Nephron (organoid): Measurements from ENCODE around the gene FAM234B.

ENCODE experiments used
- H3K27ac Mint-ChIP-seq, 3 experiments: 2 replicates each; pipeline ENCODE4 v1.8.0; 2020; ENCODE audit warnings: mixed read lengths in 3 of 3, mild to moderate bottlenecking in 2 of 3, moderate library complexity in 1 of 3
- H3K27me3 Mint-ChIP-seq: 2 replicates; pipeline ENCODE4 v1.8.0; 2021; ENCODE audit warnings: low read depth, mild to moderate bottlenecking, moderate library complexity, mixed read lengths
- H3K36me3 Mint-ChIP-seq: 2 replicates; pipeline ENCODE4 v1.8.0; 2020; ENCODE audit warnings: low read depth, mixed read lengths
- H3K4me1 Mint-ChIP-seq: 2 replicates; pipeline ENCODE4 v1.8.0; 2020; ENCODE audit warnings: mixed read lengths
- H3K4me3 Mint-ChIP-seq, 3 experiments: 2 replicates each; pipeline ENCODE4 v1.8.0; 2020; ENCODE audit warnings: mild to moderate bottlenecking in 3 of 3, mixed read lengths in 3 of 3, moderate library complexity in 2 of 3
- H3K9me3 Mint-ChIP-seq: 2 replicates; pipeline ENCODE4 v1.8.0; 2020; ENCODE audit warnings: mixed read lengths
- CTCF ChIP-seq, 3 experiments: fragments of 200-600 bp; sonication (generic); IDR thresholded peaks; one replicate each; pipeline ENCODE4 v1.5.0; 2021; ENCODE audit warnings: antibody characterized with exemption in 3 of 3; ENCODE audit not compliant: unreplicated experiment in 3 of 3

The FAM234B gene

DNA sequence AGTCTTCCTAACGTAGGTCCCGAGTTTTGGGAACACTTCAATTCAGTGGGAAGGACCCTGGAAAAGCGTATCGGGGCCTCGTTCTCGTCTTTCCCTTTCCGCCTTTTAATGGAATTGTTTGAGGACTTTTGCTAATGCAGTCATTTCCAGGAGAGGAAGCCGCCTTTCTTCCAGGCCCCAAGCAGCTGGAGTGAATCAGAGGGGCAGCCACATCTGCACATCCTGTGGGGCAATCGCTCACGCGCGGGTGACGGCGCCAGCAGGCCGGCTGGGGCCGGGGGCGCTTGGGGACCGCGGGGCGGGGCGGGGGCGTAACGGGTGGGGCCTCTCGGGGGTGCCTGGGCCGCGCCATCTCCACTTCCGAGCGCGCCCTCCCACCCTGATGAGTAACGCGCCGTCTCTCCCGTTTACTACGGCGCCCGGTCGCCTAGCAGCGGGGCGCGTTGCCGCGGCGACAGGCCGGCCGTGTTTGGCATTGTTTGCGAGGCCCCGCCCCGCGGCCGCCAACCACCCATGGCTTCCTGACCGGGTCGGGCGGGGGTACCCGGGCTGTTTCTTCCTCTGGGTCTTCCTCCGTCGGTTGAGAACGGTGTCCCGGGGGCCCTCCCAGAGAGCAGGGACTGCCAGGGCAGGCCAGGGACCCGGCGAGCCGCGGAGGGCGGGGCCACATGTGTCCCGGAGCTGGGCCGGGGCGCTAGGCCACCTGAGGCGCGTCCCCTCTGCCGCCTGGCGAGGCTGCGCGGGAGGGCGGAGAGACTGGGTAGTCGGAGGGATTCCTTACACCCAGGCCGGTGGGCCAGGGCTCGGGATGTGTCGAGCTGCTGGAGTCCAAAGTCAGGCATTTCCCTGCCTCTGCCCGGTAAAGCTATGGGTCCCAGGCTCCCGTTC lies 56.9 kb downstream of the FAM234B start:
- H3K4me1 Mint-ChIP-seq, result peaks cover 58% of the 10 kb centered on the region
- peak overlapping the region; percentile 96 to 98 (median 97) for H3K27ac Mint-ChIP-seq
- H3K36me3 Mint-ChIP-seq, result no peaks in the 10 kb centered on the region
- no peak for TF ChIP-seq CTCF (IDR thresholded peaks at IDR 0.05; ENCODE audit: unreplicated experiment in 3 of 3)
- no peaks in the 10 kb centered on the region for H3K9me3 Mint-ChIP-seq
- H3K4me3 Mint-ChIP-seq, result peak overlapping the region; percentile 76 to 86 (median 78)
- no peaks in the 10 kb centered on the region for H3K27me3 Mint-ChIP-seq

GRCh38 chr12:13101821-13102375 lies 57.7 kb downstream of the FAM234B start:
- peaks cover 57% of the 10 kb centered on the region for H3K4me1 Mint-ChIP-seq
- no peaks in the 10 kb centered on the region for H3K27me3 Mint-ChIP-seq
- no peaks in the 10 kb centered on the region for H3K9me3 Mint-ChIP-seq

DNA sequence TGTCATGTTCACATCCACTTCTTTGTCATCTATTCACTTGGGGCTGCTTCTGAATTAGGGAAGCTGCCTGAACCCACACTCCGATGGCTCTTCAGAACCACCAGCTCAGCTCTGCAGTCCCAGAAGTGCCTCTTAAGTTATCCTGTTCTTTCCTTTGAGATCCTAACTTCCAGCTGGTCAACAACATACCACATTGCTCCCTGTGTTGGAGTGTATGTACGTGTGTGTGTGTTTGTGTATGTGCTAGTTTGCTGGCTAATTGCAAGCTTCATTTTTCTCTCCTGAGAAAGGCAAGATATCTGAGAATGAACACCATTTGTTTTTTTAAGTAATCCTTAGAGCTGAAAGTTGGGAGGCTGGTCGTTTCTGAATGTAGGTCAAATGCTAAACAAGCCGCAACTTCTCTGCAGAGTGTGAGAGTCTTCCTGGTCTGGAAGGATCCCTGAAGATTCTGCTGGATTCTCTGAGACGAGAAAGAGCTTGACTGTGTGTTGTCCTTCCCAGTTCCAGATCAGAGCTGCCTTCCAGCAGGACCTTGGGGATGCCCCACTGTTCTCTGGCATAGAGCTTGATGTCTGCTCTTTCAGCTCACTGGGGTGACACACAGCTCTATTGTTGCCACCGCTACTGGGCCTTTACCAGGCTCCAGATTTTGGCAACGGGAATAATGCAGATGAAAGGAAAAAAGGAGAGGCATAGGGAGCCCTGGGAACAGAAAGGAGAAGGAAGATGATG lies 58.4 kb downstream of the FAM234B start:
- peak overlapping the region; percentile 76 to 81 (median 78) for H3K4me3 Mint-ChIP-seq
- peaks cover 49% of the 10 kb centered on the region for H3K4me1 Mint-ChIP-seq
- no peaks in the 10 kb centered on the region for H3K9me3 Mint-ChIP-seq
- no peaks in the 10 kb centered on the region for H3K27me3 Mint-ChIP-seq
- peak overlapping the region; percentile 87 to 96 (median 94) for H3K27ac Mint-ChIP-seq
- no peaks in the 10 kb centered on the region for H3K36me3 Mint-ChIP-seq
- TF ChIP-seq CTCF (IDR thresholded peaks at IDR 0.05; ENCODE audit: unreplicated experiment in 3 of 3), result no peak

More at GRCh38 chr12:13101821-13102375, 57.7 kb downstream of the FAM234B start:
- peak overlapping the region; percentile 87 to 96 (median 94) for H3K27ac Mint-ChIP-seq
- peak overlapping the region; percentile 76 to 81 (median 78) for H3K4me3 Mint-ChIP-seq
- TF ChIP-seq CTCF (IDR thresholded peaks at IDR 0.05; ENCODE audit: unreplicated experiment in 3 of 3), result no peak
- H3K36me3 Mint-ChIP-seq, result no peaks in the 10 kb centered on the region

DNA sequence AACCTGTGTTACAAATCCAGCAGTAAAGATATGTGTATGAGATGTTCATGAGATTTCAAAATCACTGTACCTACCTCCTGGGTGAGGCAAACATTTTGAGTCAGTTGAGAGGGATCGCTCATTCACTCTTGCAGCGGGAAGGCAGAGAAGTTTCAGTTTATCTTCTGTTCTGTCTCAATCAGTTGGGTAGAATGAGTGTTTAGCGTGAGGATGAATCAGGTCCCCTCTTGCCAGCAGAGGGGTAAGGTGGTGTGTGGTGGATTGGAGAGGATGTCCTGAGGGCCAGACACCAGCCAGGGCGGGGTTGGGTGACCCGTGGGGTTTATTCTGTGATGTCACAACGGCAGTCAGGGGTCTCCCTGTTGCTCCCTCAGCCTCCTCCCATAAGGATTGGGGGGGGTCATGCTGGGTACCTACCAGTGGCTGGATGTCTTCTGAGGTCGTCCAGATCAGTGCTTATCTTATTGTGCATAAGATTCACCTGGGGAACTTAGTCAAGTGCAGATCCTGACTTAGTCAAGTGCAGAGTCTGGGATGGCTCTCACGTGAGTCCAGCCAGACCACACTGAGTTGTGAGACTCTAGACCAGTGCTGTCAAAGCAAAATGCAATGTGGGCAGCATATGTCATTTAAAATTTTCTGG lies 59.3 kb downstream of the FAM234B start, which contains the start of gene GSG1:
GSG1 (minus strand) TSS at position 277 of the 643 bp plus-strand sequence; CDS start at position 122, 155 bp downstream.
- H3K9me3 Mint-ChIP-seq, result peaks cover 7% of the 10 kb centered on the region
- peaks cover 5% of the 10 kb centered on the region for H3K36me3 Mint-ChIP-seq
- peak within 1 kb of the TSS; percentile 76 to 81 (median 78) for H3K4me3 Mint-ChIP-seq
- H3K27ac Mint-ChIP-seq, result peak within 1 kb of the TSS; percentile 87 to 96 (median 94)
- no peak for TF ChIP-seq CTCF (IDR thresholded peaks at IDR 0.05; ENCODE audit: unreplicated experiment in 3 of 3)
- H3K27me3 Mint-ChIP-seq, result no peaks in the 10 kb centered on the region
- H3K4me1 Mint-ChIP-seq, result peaks cover 41% of the 10 kb centered on the region

DNA sequence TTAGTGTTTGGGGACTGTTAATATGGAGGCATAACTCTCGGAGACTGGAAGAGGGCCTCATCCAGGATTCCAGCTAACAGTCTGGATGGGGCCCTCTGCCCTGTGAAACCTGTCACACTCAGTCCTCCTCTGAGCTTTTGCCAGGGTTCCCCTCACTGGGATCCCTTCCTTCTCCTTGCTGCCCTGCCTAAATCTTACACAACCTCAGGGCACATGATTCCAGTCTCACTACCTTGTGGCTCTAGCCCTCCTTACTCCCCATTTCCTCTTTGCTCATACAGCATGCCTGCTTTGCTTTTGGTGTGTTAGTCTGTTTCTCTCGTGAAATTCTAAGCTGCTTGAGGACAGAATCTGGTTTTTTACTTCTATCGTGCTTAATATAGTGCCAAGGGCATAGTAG lies 60.2 kb downstream of the FAM234B start:
- TF ChIP-seq CTCF (IDR thresholded peaks at IDR 0.05; ENCODE audit: unreplicated experiment in 3 of 3), result no peak
- Mint-ChIP-seq H3K27ac (peak overlapping the region in 1 of 3 experiments; percentile 91), H3K4me1 (peaks cover 32% of the 10 kb centered on the region), H3K9me3 (peaks cover 12% of the 10 kb centered on the region), H3K27me3 (no peaks in the 10 kb centered on the region), H3K4me3 (no peak overlapping the region), H3K36me3 (peaks cover 5% of the 10 kb centered on the region)
